ENCODE measurements around the gene EWSR1. TPM values are rescaled to one million over a fixed set of nuclear protein-coding genes. Genes with fewer than 3 reads are reported as not detected.

Gene EWSR1
- total and polyA plus RNA-seq, 7 experiments from 2014 or later, result 189 to 366 (median 263) TPM

DNA sequence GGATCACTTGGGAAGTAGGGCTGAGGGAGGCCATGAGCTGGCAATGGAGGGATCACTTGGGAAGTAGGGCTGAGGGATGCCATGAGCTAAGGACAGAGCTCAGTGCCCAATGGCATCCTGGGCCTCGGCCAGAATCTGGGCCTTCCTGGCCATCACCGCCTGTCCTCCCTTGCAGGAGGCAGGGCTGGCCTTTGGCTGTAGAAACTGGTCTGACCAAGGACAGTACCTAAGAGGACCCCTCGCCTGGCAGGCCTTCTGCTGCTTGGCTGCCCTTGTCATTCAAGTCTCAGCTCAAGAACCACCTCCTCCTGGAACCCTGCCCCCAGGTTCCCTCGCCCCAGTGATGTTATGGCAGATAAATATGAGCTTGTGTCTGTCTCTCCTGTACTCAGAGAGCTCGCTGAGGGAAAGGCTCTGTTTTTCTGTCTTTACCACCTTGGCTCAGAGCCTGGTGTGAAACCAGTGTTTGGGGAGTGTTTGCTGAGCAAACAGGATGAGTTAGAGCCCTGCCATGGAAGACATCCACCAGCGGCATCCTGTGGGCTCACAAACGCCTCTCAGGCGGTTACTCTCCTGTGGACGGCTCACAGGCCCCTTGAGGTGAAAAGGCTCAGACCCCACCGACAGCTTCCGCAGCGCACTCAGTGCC, 66.8 kb downstream of the EWSR1 start:
- H3K9me3 Mint-ChIP-seq, result peaks cover 0 to 1% (median 0%) of the 10 kb centered on the region in 11 donors
- ChIA-PET POLR2A (no interaction called here), CTCF (no interaction called here)
- ATAC-seq, result no peak
- H3K4me1 ChIP-seq (ENCODE audit: control insufficient read depth in 2 of 2, insufficient read depth in 2 of 2, low read length in 2 of 2), result no peaks in the 10 kb centered on the region
- no peak for DNase-seq
- peaks cover 0 to 2% (median 0%) of the 10 kb centered on the region in 7 donors for H3K4me1 Mint-ChIP-seq
- H3K27ac ChIP-seq (ENCODE audit: low read depth, low read length), result no peak overlapping the region
- no peaks in the 10 kb centered on the region for H3K9me3 ChIP-seq (ENCODE audit: control insufficient read depth in 2 of 3, low read length in 3 of 3)
- intact Hi-C loops (cut with micrococcal nuclease), result no loop called here
- H3K4me3 ChIP-seq (ENCODE audit: low read length), result no peak overlapping the region
- H3K4me3 Mint-ChIP-seq, result no peak overlapping the region
- no peaks in the 10 kb centered on the region for H3K27me3 Mint-ChIP-seq
- H3K27ac Mint-ChIP-seq, result peak overlapping the region in 1 of 9 donors; percentile 33
- H3K27me3 ChIP-seq (ENCODE audit: control insufficient read depth in 2 of 2, insufficient read depth in 2 of 2, low read length in 2 of 2), result no peaks in the 10 kb centered on the region
- H3K36me3 ChIP-seq (ENCODE audit: control insufficient read depth in 2 of 3, insufficient read depth in 3 of 3, low read length in 3 of 3), result peaks cover 0 to 98% (median 8%) of the 10 kb centered on the region in 3 experiments
- H3K36me3 Mint-ChIP-seq, result peaks cover 5 to 41% (median 15%) of the 10 kb centered on the region in 5 donors

DNA sequence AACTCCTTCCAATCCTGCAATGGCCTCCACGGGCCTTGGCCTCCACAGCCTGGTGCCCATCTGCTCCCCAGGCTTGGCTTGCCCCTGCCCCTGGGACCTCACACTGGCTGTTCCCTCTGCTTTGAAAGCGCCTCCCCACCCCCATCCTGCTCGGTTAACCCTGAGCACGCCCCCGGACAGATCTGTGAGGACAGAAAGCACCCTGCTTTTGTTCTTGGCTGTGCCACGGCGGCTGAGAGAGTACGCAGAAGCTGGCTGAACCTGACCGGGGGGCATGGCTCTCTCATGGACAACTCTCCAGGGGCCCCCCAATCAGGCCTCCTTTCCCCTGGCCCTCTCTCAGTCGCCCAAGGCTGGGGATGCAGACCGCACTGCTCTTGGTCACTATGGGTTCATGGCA, 67.6 kb downstream of the EWSR1 start:
- no peak for ATAC-seq

DNA sequence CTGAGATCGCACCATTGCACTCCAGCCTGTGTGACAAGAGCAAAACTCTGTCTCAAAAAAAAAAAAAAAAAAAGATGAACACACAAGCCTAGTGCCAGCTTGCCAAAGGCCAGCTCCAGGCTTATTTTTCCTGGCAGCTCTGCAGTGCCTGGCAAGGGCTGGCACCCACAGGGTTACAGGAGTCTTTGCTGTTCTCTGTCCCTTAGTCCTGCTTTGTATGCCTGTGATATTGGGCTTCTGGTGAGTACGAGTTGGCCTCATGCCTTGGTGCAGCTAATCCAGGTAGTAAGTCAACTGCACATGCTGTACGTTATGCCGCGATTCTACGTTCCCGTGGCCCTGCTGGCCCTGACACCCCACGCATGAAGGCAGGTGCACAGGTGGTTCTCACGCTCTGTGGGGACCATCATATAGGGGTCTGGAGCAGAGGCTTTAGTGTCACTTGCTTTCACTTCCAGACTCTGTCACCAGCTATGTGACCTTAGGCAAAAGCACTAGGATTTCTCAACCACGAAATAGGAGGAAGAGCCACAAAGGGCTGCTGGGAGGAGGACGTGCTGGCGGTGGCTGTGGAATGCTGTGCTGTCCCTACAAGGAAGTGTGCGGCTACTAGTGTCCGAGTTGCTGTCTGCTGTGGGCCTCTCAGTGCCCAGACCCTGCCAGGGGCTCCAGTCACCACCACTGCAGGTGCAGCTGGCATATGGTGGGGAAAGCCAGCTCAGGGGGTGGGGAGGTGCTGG, 68.9 kb downstream of the EWSR1 start:
- no peaks in the 10 kb centered on the region for H3K9me3 Mint-ChIP-seq
- no peaks in the 10 kb centered on the region for H3K27me3 Mint-ChIP-seq
- peak overlapping the region in 1 of 9 donors; percentile 54 for H3K27ac Mint-ChIP-seq
- ChIA-PET POLR2A (no interaction called here), CTCF (no interaction called here)
- Histone ChIP-seq H3K36me3 (ENCODE audit: control insufficient read depth in 2 of 3, insufficient read depth in 3 of 3, low read length in 3 of 3) (peaks cover 0 to 98% (median 15%) of the 10 kb centered on the region in 3 experiments), H3K9me3 (ENCODE audit: control insufficient read depth in 2 of 3, low read length in 3 of 3) (no peaks in the 10 kb centered on the region), H3K4me3 (ENCODE audit: low read length) (no peak overlapping the region), H3K4me1 (ENCODE audit: control insufficient read depth in 2 of 2, insufficient read depth in 2 of 2, low read length in 2 of 2) (no peaks in the 10 kb centered on the region), H3K27me3 (ENCODE audit: control insufficient read depth in 2 of 2, insufficient read depth in 2 of 2, low read length in 2 of 2) (no peaks in the 10 kb centered on the region), H3K27ac (ENCODE audit: low read depth, low read length) (no peak overlapping the region)
- peaks cover 0 to 2% (median 0%) of the 10 kb centered on the region in 7 donors for H3K4me1 Mint-ChIP-seq
- no peak for ATAC-seq
- peaks cover 5 to 49% (median 15%) of the 10 kb centered on the region in 5 donors for H3K36me3 Mint-ChIP-seq
- intact Hi-C loops (cut with micrococcal nuclease), result no loop called here
- no peak overlapping the region for H3K4me3 Mint-ChIP-seq
- DNase-seq, result no peak

More for the DNA sequence above, 67.6 kb downstream of the EWSR1 start:
- peaks cover 0 to 2% (median 0%) of the 10 kb centered on the region in 7 donors for H3K4me1 Mint-ChIP-seq
- ChIA-PET CTCF (no interaction called here), POLR2A (no interaction called here)
- intact Hi-C loops (cut with micrococcal nuclease), result no loop called here
- H3K4me3 Mint-ChIP-seq, result no peak overlapping the region
- peak overlapping the region in 2 of 9 donors; percentile 25 to 31 for H3K27ac Mint-ChIP-seq
- no peaks in the 10 kb centered on the region for H3K9me3 ChIP-seq (ENCODE audit: control insufficient read depth in 2 of 3, low read length in 3 of 3)
- no peaks in the 10 kb centered on the region for H3K27me3 ChIP-seq (ENCODE audit: control insufficient read depth in 2 of 2, insufficient read depth in 2 of 2, low read length in 2 of 2)
- no peaks in the 10 kb centered on the region for H3K4me1 ChIP-seq (ENCODE audit: control insufficient read depth in 2 of 2, insufficient read depth in 2 of 2, low read length in 2 of 2)
- peaks cover 0 to 98% (median 15%) of the 10 kb centered on the region in 3 experiments for H3K36me3 ChIP-seq (ENCODE audit: control insufficient read depth in 2 of 3, insufficient read depth in 3 of 3, low read length in 3 of 3)
- H3K27ac ChIP-seq (ENCODE audit: low read depth, low read length), result no peak overlapping the region
- H3K4me3 ChIP-seq (ENCODE audit: low read length), result no peak overlapping the region
- no peak for DNase-seq
- H3K27me3 Mint-ChIP-seq, result no peaks in the 10 kb centered on the region
- peaks cover 5 to 48% (median 15%) of the 10 kb centered on the region in 5 donors for H3K36me3 Mint-ChIP-seq
- peaks cover 0 to 1% (median 0%) of the 10 kb centered on the region in 11 donors for H3K9me3 Mint-ChIP-seq

DNA sequence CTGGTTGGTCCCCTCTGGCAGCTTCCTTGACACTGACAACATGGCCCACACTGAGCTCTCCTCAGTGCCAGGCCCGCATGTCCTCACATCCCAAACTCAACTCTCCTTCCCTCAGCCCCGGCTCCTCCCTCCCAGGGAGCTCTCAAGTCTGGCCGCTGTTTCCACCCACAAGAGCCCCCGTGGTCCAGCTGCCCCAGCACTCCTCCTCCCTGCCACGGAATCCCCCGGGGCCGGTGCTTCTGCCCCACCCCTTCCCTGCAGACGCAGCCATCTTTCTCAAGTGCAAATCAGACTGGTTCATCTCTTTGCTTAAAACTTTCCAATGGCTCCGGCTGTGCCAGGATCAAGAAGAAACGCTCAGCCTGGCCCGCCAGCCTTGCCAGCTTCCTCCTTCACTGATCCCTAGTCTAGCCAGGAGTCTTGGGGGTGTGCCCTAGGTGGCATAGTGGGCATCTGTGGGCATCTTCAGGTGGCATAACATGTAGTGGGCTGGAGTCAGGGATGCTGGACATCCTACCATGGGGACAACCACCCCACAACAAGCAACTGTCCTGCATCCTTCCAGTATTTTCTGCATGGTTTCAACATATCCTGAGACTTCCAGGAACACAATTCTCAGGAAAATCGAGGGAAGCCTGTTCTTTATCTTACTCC, 69.7 kb downstream of the EWSR1 start:
- POLR2A ChIA-PET, result no interaction called here
- Mint-ChIP-seq H3K4me3 (no peak overlapping the region), H3K27me3 (no peaks in the 10 kb centered on the region), H3K9me3 (no peaks in the 10 kb centered on the region), H3K4me1 (peaks cover 0 to 2% (median 0%) of the 10 kb centered on the region in 7 donors), H3K36me3 (peaks cover 5 to 54% (median 15%) of the 10 kb centered on the region in 5 donors), H3K27ac (peak overlapping the region in 1 of 9 donors; percentile 19)
- CTCF ChIA-PET, result no interaction called here
- H3K4me1 ChIP-seq (ENCODE audit: control insufficient read depth in 2 of 2, insufficient read depth in 2 of 2, low read length in 2 of 2), result no peaks in the 10 kb centered on the region
- no peaks in the 10 kb centered on the region for H3K9me3 ChIP-seq (ENCODE audit: control insufficient read depth in 2 of 3, low read length in 3 of 3)
- no peak for DNase-seq
- intact Hi-C loops (cut with micrococcal nuclease), result no loop called here
- H3K4me3 ChIP-seq (ENCODE audit: low read length), result no peak overlapping the region
- H3K36me3 ChIP-seq (ENCODE audit: control insufficient read depth in 2 of 3, insufficient read depth in 3 of 3, low read length in 3 of 3), result peaks cover 0 to 99% (median 15%) of the 10 kb centered on the region in 3 experiments
- H3K27me3 ChIP-seq (ENCODE audit: control insufficient read depth in 2 of 2, insufficient read depth in 2 of 2, low read length in 2 of 2), result no peaks in the 10 kb centered on the region
- H3K27ac ChIP-seq (ENCODE audit: low read depth, low read length), result no peak overlapping the region
- ATAC-seq, result no peak

DNA sequence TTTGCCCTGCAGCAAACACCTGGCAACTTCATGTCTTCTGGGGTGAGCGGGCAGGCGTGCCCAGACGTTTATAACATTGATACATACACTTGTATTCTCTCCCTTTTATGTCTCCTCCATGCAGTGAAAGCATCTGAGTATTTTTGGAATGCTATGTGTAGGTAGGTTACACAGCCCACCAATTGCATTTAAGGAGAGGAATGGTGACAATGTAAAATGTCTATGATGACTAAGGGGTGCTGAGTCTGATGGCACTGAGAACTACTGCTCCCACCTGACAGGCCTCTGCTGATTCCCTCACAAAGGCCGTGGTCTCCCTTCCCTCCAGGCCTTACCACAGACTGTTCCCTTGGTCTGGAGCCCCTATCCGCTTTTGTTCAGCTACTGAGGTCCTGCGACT, 70.3 kb downstream of the EWSR1 start:
- no peak overlapping the region for H3K4me3 ChIP-seq (ENCODE audit: low read length)
- H3K27me3 ChIP-seq (ENCODE audit: control insufficient read depth in 2 of 2, insufficient read depth in 2 of 2, low read length in 2 of 2), result no peaks in the 10 kb centered on the region
- Mint-ChIP-seq H3K4me1 (peaks cover 0 to 3% (median 0%) of the 10 kb centered on the region in 7 donors), H3K4me3 (no peak overlapping the region), H3K9me3 (no peaks in the 10 kb centered on the region), H3K27me3 (no peaks in the 10 kb centered on the region), H3K36me3 (peaks cover 7 to 60% (median 17%) of the 10 kb centered on the region in 5 donors), H3K27ac (peak overlapping the region in 3 of 9 donors; percentile 7 to 41 (median 19))
- H3K4me1 ChIP-seq (ENCODE audit: control insufficient read depth in 2 of 2, insufficient read depth in 2 of 2, low read length in 2 of 2), result no peaks in the 10 kb centered on the region
- DNase-seq (no peak), ATAC-seq (no peak)
- POLR2A ChIA-PET, result no interaction called here
- intact Hi-C loops (cut with micrococcal nuclease), result no loop called here
- peaks cover 0 to 99% (median 15%) of the 10 kb centered on the region in 3 experiments for H3K36me3 ChIP-seq (ENCODE audit: control insufficient read depth in 2 of 3, insufficient read depth in 3 of 3, low read length in 3 of 3)
- CTCF ChIA-PET, result no interaction called here
- no peak overlapping the region for H3K27ac ChIP-seq (ENCODE audit: low read depth, low read length)
- H3K9me3 ChIP-seq (ENCODE audit: control insufficient read depth in 2 of 3, low read length in 3 of 3), result no peaks in the 10 kb centered on the region

DNA sequence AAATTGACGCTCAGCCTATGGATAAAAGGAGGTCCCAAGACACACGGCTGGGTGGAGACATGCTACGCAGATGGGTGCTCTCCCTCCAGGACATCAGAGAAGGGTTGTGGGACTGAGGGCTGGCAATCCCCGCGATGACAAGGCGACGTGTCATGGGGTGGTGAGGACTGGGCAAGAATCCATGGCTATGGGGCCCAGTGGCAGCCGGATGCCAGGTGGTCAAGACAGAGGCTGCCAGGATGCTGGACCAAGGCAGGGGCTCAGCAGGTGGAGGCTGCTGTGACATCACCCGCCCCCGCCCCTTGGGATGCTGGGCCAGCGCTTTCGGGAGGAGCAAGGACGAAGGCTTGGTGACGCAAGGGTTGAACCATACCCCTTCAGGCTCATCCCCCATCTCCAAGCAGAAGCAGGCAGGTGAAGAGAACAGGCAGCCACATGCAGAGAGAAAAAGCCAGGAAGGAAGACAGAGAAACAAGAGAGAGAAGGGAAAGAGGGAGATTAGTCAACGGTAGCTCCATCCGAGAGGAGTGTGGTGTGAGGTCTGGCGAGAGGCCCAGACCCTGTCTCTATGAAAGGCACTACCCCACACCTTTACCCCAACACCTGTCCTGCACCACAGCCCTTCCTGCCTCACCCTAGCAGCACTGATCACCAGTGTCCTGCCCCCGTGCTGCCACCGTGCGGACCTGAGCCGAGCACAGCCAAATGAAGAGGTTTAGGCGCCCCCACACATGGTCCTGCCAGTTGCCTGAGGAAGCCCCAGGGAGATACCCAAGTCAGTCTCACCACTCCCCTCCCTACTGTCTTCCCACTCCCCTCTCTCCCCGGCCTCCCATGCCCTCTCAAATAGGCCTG, 71.5 kb downstream of the EWSR1 start:
- no peak overlapping the region for H3K27ac Mint-ChIP-seq
- H3K4me1 ChIP-seq (ENCODE audit: control insufficient read depth in 2 of 2, insufficient read depth in 2 of 2, low read length in 2 of 2), result no peaks in the 10 kb centered on the region
- H3K4me1 Mint-ChIP-seq, result peaks cover 0 to 3% (median 0%) of the 10 kb centered on the region in 7 donors
- H3K9me3 Mint-ChIP-seq, result no peaks in the 10 kb centered on the region
- no peaks in the 10 kb centered on the region for H3K27me3 ChIP-seq (ENCODE audit: control insufficient read depth in 2 of 2, insufficient read depth in 2 of 2, low read length in 2 of 2)
- H3K36me3 ChIP-seq (ENCODE audit: control insufficient read depth in 2 of 3, insufficient read depth in 3 of 3, low read length in 3 of 3), result peaks cover 0 to 90% (median 15%) of the 10 kb centered on the region in 3 experiments
- ATAC-seq (no peak), DNase-seq (no peak)
- intact Hi-C loops (cut with micrococcal nuclease), result no loop called here
- no peaks in the 10 kb centered on the region for H3K9me3 ChIP-seq (ENCODE audit: control insufficient read depth in 2 of 3, low read length in 3 of 3)
- ChIA-PET POLR2A (no interaction called here), CTCF (no interaction called here)
- no peaks in the 10 kb centered on the region for H3K27me3 Mint-ChIP-seq
- peaks cover 10 to 60% (median 17%) of the 10 kb centered on the region in 5 donors for H3K36me3 Mint-ChIP-seq
- no peak overlapping the region for H3K27ac ChIP-seq (ENCODE audit: low read depth, low read length)
- H3K4me3 Mint-ChIP-seq, result no peak overlapping the region
- no peak overlapping the region for H3K4me3 ChIP-seq (ENCODE audit: low read length)
